Mammary epithelial cell (primary cell): ENCODE results near the gene SYTL4.

ENCODE experiments used
- EZH2 ChIP-seq: IDR thresholded peaks from 2 replicates; pipeline ENCODE4 v1.6.1; 2012; ENCODE audit warnings: low read length, inconsistent platforms, borderline replicate concordance
- TF ChIP-seq, protein P1 (sequence below), 2 donors: IDR thresholded peaks in 1 of 2; conservative IDR thresholded peaks in 1 of 2; 2 replicates each; pipeline ENCODE4 v1.5.1; 2011 to 2012; ENCODE audit warnings: inconsistent platforms in 2 of 2, low read length in 2 of 2, mild to moderate bottlenecking in 2 of 2, control low read depth in 1 of 2, low read depth in 1 of 2; ENCODE audit not compliant: insufficient read depth in 1 of 2; ENCODE audit errors: extremely low read depth in 1 of 2

DNA sequence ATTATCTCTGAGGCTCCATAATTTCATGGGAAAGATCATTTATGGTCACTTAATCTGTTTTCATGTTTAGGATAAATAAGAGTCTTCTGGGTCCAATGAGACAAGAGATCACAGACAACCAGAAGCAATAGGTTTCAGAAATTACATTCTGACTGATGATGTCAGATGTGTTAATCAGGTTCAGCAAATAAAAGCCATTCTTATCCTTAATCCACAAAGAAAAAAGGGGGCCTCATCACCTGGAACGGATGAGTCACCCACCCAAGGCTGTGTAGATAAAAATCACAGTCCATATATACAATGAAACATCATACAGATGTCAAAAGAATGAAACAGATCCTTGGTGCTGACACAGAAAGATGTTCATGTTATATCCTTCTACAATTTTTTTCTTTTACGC lies 36.6 kb downstream of the SYTL4 start:
- TF ChIP-seq, protein P1, sequence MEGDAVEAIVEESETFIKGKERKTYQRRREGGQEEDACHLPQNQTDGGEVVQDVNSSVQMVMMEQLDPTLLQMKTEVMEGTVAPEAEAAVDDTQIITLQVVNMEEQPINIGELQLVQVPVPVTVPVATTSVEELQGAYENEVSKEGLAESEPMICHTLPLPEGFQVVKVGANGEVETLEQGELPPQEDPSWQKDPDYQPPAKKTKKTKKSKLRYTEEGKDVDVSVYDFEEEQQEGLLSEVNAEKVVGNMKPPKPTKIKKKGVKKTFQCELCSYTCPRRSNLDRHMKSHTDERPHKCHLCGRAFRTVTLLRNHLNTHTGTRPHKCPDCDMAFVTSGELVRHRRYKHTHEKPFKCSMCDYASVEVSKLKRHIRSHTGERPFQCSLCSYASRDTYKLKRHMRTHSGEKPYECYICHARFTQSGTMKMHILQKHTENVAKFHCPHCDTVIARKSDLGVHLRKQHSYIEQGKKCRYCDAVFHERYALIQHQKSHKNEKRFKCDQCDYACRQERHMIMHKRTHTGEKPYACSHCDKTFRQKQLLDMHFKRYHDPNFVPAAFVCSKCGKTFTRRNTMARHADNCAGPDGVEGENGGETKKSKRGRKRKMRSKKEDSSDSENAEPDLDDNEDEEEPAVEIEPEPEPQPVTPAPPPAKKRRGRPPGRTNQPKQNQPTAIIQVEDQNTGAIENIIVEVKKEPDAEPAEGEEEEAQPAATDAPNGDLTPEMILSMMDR (conservative IDR thresholded peaks at IDR 0.05 in 1 of 2, IDR thresholded peaks at IDR 0.05 in 1 of 2; ENCODE audit: extremely low read depth in 1 of 2, insufficient read depth in 1 of 2, low read depth in 1 of 2, low read length in 2 of 2), result no peak
- no peak for TF ChIP-seq EZH2
